ENCODE data around the gene CSNK1G3. TPM values are rescaled to one million over a fixed set of nuclear protein-coding genes. Genes with fewer than 3 reads are reported as not detected.

CSNK1G3 gene
- total RNA-seq, 2 experiments from 2014 or later, result 31.9 to 33.8 TPM

Other genes starting within 250 kb of the CSNK1G3 start
- 10 to 100 TPM; 39.2 to 39.5 TPM for gene CEP120, start 88.8 kb upstream of the CSNK1G3 start, total RNA-seq

Data from activated naive CD4-positive, alpha-beta T cell treated with anti-CD3 and anti-CD28 coated beads for 36 hours (primary cell).